ENCODE results near the gene BAG1.
A peak's percentile ranks its signal among the peaks of the same experiment; 100 is the strongest.

GRCh38 chr9:33220681-33221567 lies 43.6 kb downstream of the BAG1 start:
- no peak for TF ChIP-seq CTCF (IDR thresholded peaks at IDR 0.05; ENCODE audit: low read depth, low read length, missing input control)
- TF ChIP-seq YY1 (IDR thresholded peaks at IDR 0.05) = no peak
- TF ChIP-seq, protein P1, sequence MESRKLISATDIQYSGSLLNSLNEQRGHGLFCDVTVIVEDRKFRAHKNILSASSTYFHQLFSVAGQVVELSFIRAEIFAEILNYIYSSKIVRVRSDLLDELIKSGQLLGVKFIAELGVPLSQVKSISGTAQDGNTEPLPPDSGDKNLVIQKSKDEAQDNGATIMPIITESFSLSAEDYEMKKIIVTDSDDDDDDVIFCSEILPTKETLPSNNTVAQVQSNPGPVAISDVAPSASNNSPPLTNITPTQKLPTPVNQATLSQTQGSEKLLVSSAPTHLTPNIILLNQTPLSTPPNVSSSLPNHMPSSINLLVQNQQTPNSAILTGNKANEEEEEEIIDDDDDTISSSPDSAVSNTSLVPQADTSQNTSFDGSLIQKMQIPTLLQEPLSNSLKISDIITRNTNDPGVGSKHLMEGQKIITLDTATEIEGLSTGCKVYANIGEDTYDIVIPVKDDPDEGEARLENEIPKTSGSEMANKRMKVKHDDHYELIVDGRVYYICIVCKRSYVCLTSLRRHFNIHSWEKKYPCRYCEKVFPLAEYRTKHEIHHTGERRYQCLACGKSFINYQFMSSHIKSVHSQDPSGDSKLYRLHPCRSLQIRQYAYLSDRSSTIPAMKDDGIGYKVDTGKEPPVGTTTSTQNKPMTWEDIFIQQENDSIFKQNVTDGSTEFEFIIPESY (IDR thresholded peaks at IDR 0.05) = no peak
- no peak for TF ChIP-seq GABPA (IDR thresholded peaks at IDR 0.05 in 1 of 2, conservative IDR thresholded peaks at IDR 0.05 in 1 of 2)
- peak in 1 of 2 donors; percentile 27 for TF ChIP-seq RAD21 (IDR thresholded peaks at IDR 0.05)
- TF ChIP-seq, protein P2, sequence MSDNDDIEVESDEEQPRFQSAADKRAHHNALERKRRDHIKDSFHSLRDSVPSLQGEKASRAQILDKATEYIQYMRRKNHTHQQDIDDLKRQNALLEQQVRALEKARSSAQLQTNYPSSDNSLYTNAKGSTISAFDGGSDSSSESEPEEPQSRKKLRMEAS (IDR thresholded peaks at IDR 0.05) = no peak
- no peak for TF ChIP-seq ATF3 (IDR thresholded peaks at IDR 0.05)
- no peak for TF ChIP-seq SP1 (IDR thresholded peaks at IDR 0.05)
- TF ChIP-seq REST (IDR thresholded peaks at IDR 0.05) = no peak
- TF ChIP-seq TAF1 (conservative IDR thresholded peaks at IDR 0.05) = no peak
- TF ChIP-seq JUND (IDR thresholded peaks at IDR 0.05) = no peak
- TF ChIP-seq EGR1 (IDR thresholded peaks at IDR 0.05; ENCODE audit: low read depth in 2 of 2) = no peak

All from liver (tissue), 3 donors.